SK-N-DZ (cell line): ENCODE data around the gene CRYGB. TPM values are rescaled to one million over a fixed set of nuclear protein-coding genes. Genes with fewer than 3 reads are reported as not detected.

Source experiments
- DNase-seq: peaks from one replicate; pipeline ENCODE4 v3.0.0-alpha.2; 2015; ENCODE audit warnings: low spot score
- polyA plus RNA-seq, 2 experiments: library from polyadenylated mRNA; depleted of rRNA; stranded (reverse); fragments of >200 nt; gene quantifications; 2 replicates each; pipeline ENCODE4 v1.2.3, GENCODE V29; 2014

CRYGB gene
- not detected in 2 replicates for polyA plus RNA-seq (2014; cell fraction: cytosol; rRNA removed)
- not detected in 2 replicates for polyA plus RNA-seq (2014; cell fraction: nucleus; rRNA removed)

GRCh38 chr2:208146006-208146405 lies at the start of gene CRYGB:
TSS of gene CRYGB (minus strand) at chr2:208146158. CDS start at chr2:208146120, 38 bp downstream.
- DNase-seq: no peak

GRCh38 chr2:208195531-208195930 lies 49.6 kb upstream of the CRYGB start:
- no peak for DNase-seq

- DNase-seq: no peak
Measured at GRCh38 chr2:208192611-208193236, 46.8 kb upstream of the CRYGB start.

- no peak for DNase-seq
Measured at GRCh38 chr2:208189810-208190503, 44.0 kb upstream of the CRYGB start, which contains the start of gene C2orf80. TSS of gene C2orf80 (minus strand) at chr2:208190030. CDS start at chr2:208186986, 3,044 bp downstream.

- DNase-seq: no peak
Measured at GRCh38 chr2:208189069-208189809, 43.3 kb upstream of the CRYGB start.

- DNase-seq: no peak
Measured at GRCh38 chr2:208186893-208187292, 40.9 kb upstream of the CRYGB start.

GRCh38 chr2:208186465-208186864 lies 40.5 kb upstream of the CRYGB start:
- DNase-seq: no peak

GRCh38 chr2:208183972-208184705 lies 38.2 kb upstream of the CRYGB start:
- DNase-seq: no peak

GRCh38 chr2:208183526-208183925 lies 37.6 kb upstream of the CRYGB start:
- no peak for DNase-seq

- DNase-seq: no peak
Measured at GRCh38 chr2:208182835-208183234, 36.9 kb upstream of the CRYGB start.

GRCh38 chr2:208179028-208179609 lies 33.2 kb upstream of the CRYGB start:
- no peak for DNase-seq

GRCh38 chr2:208175840-208176153 lies 29.8 kb upstream of the CRYGB start:
- DNase-seq: peak; percentile 12

- DNase-seq: peak; percentile 81
Measured at GRCh38 chr2:208175069-208175839, 29.3 kb upstream of the CRYGB start.

GRCh38 chr2:208174144-208174543 lies 28.2 kb upstream of the CRYGB start:
- DNase-seq: no peak

- DNase-seq: no peak
Measured at GRCh38 chr2:208172125-208172524, 26.2 kb upstream of the CRYGB start.

GRCh38 chr2:208164951-208165755 lies 19.2 kb upstream of the CRYGB start:
- DNase-seq: no peak

- DNase-seq: no peak
Measured at GRCh38 chr2:208163489-208163888, 17.5 kb upstream of the CRYGB start, which contains the start of gene CRYGA. TSS of gene CRYGA (minus strand) at chr2:208163589. CDS start at chr2:208163556, 33 bp downstream.

- DNase-seq: no peak
Measured at GRCh38 chr2:208156439-208156838, 10.5 kb upstream of the CRYGB start.

- DNase-seq: no peak
Measured at GRCh38 chr2:208153156-208153555, 7.2 kb upstream of the CRYGB start.

GRCh38 chr2:208150956-208151355 lies 5.0 kb upstream of the CRYGB start:
- DNase-seq: no peak
